Spleen (tissue), 11 donors: ENCODE measurements around the gene MSANTD2. TPM values are rescaled to one million over a fixed set of nuclear protein-coding genes. Genes with fewer than 3 reads are reported as not detected.

ENCODE experiments used
- DNase-seq: peaks from one replicate; pipeline ENCODE4 v3.0.0-alpha.2; 2020
- H3K27ac ChIP-seq, 8 donors: fragments of 200-600 bp; sonication (generic) in 7 of 8; 1 replicate in 4 of 8; 2 replicates in 4 of 8; pipeline versions ENCODE4 v1.5.0 to v1.8.0; 2016 to 2021; ENCODE audit warnings: inconsistent platforms in 4 of 8, mild to moderate bottlenecking in 4 of 8, moderate library complexity in 1 of 8
- H3K27me3 ChIP-seq, 7 donors: fragments of 200-600 bp; sonication (generic) in 6 of 7; replicated peaks in 1 of 7; 1 replicate in 4 of 7; 2 replicates in 3 of 7; pipeline versions ENCODE4 v1.5.0 to v1.8.0; 2016 to 2021; ENCODE audit warnings: inconsistent platforms in 3 of 7, mild to moderate bottlenecking in 1 of 7
- H3K36me3 ChIP-seq, 6 donors: fragments of 200-600 bp; sonication (generic) in 5 of 6; 1 replicate in 4 of 6; 2 replicates in 2 of 6; pipeline versions ENCODE4 v1.5.0 to v1.8.0; 2016 to 2021; ENCODE audit warnings: inconsistent platforms in 2 of 6
- H3K4me1 ChIP-seq, 6 donors: fragments of 200-600 bp; sonication (generic) in 5 of 6; 1 replicate in 3 of 6; 2 replicates in 3 of 6; pipeline versions ENCODE4 v1.5.0 to v1.8.0; 2016 to 2021; ENCODE audit warnings: inconsistent platforms in 3 of 6
- H3K4me3 ChIP-seq, 8 donors: fragments of 200-600 bp; sonication (generic) in 7 of 8; 1 replicate in 4 of 8; 2 replicates in 4 of 8; pipeline versions ENCODE4 v1.5.0 to v1.8.0; 2016 to 2021; ENCODE audit warnings: inconsistent platforms in 4 of 8, mild to moderate bottlenecking in 4 of 8, moderate library complexity in 2 of 8
- H3K9me3 ChIP-seq, 8 donors: fragments of 200-600 bp; sonication (generic) in 7 of 8; 1 replicate in 4 of 8; 2 replicates in 4 of 8; pipeline versions ENCODE4 v1.5.0 to v1.8.0; 2016 to 2021; ENCODE audit warnings: inconsistent platforms in 4 of 8
- CTCF ChIP-seq, 11 experiments: fragments of 200-600 bp in 7 of 11; fragments of 450-650 bp in 4 of 11; sonication (generic) in 4 of 11; IDR thresholded peaks in 8 of 11; conservative IDR thresholded peaks in 3 of 11; 1 replicate in 7 of 11; 2 replicates in 4 of 11; pipeline versions ENCODE4 v1.4.0 to v1.8.0; 2016 to 2021; ENCODE audit warnings: antibody characterized with exemption in 11 of 11, inconsistent platforms in 4 of 11, mild to moderate bottlenecking in 1 of 11
- POLR2A ChIP-seq, 3 donors: fragments of 450-650 bp; IDR thresholded peaks; one replicate each; pipeline ENCODE4 v1.5.1; 2017; ENCODE audit warnings: antibody characterized with exemption in 3 of 3, mild to moderate bottlenecking in 1 of 3
- POLR2AphosphoS5 ChIP-seq, 3 donors: sonication (generic); formaldehyde crosslinking; IDR thresholded peaks; one replicate each; pipeline ENCODE4 v1.5.1; 2017; ENCODE audit warnings: antibody characterized with exemption in 3 of 3
- WGBS, 5 donors: extraction: QIAGEN DNeasy Blood & Tissue Kit in 3 of 5; methylation state at CpG; one replicate each; pipeline versions ENCODE4 v1.1.5 to v1.1.7; 2013 to 2018; 5-methylcytosine and 5-hydroxymethylcytosine counted together
- intact Hi-C: fragments of 100-400 bp; cut with DNase I; formaldehyde crosslinking; loops from one replicate; pipeline ENCODE4 v1.15.0; 2023; ENCODE audit warnings: low total_unique reads
- polyA plus RNA-seq, 3 donors: library from polyadenylated mRNA; stranded (reverse); fragments of 200-250 nt; gene quantifications; one replicate each; pipeline ENCODE4 v1.2.1, GENCODE V29; 2013
- total RNA-seq, 7 donors: library from RNA; depleted of rRNA in 3 of 7; stranded (reverse); fragments of >200 nt in 3 of 7; fragmentation: NEBNext Ultra II Directional in 4 of 7; extraction: Animal tissue kit (Norgen Biotek cat#: 25700) in 4 of 7; gene quantifications; one replicate each; pipeline versions ENCODE4 v1.1.0 to v1.2.1, GENCODE V29; 2016 to 2021
- donor health status: healthy with polysubstance abuse.
- donor health status: DM: no; HTN: no; CAD: no; lungs with moderate emphysema.
- donor health status: DM: no; HTN: no; CAD: no.
- donor health status: Bipolar disorder and iron deficiency.
- donor health status: healthy.
- donor health status: DM: no; HTN: no; CAD: no.
- donor health status: DM: yes; HTN: yes; CAD: no.

The MSANTD2 gene
- total and polyA plus RNA-seq, 10 donors = 9.5 to 25.8 (median 18.8) TPM

DNA sequence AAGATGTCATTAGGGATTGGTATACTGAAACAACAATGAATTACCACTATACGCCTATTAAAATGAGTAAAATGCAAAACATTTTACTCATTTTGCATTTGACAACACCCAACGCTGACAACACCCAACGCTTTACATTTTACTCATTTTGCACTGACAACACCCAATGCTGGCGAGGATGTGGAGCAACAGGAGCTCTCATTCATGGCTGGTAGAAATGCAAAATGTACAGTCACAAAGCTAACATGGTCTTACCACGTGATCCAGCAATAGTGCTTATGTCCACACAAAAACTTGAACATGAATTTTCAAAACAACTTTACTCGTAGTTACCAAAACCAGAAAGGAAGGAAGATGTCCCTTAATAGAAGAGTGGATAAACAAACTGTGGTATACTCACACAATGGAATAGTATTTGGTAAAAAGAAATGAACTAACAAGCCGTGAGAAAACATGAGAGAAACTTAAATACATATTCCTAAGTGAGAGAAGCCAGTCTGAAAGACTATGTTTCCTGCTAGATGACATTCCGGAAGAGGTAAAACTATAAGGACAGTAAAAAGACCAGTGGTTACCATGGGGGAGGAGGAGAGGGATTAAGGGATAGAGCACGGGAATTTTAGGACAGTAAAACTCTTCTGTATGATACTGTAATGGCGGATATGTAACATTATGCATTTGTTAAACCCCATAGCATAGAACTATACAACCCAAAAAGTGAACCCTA is 11.4 kb upstream of the MSANTD2 start:
- 72 to 87% (median 83%) methylated on average over 10 of the region's 10 CpGs for WGBS, 5 donors
- no peak for TF ChIP-seq POLR2AphosphoS5 (IDR thresholded peaks at IDR 0.05)
- TF ChIP-seq CTCF (IDR thresholded peaks at IDR 0.05 in 8 of 11, conservative IDR thresholded peaks at IDR 0.05 in 3 of 11) = no peak
- no peak for TF ChIP-seq POLR2A (IDR thresholded peaks at IDR 0.05)

DNA sequence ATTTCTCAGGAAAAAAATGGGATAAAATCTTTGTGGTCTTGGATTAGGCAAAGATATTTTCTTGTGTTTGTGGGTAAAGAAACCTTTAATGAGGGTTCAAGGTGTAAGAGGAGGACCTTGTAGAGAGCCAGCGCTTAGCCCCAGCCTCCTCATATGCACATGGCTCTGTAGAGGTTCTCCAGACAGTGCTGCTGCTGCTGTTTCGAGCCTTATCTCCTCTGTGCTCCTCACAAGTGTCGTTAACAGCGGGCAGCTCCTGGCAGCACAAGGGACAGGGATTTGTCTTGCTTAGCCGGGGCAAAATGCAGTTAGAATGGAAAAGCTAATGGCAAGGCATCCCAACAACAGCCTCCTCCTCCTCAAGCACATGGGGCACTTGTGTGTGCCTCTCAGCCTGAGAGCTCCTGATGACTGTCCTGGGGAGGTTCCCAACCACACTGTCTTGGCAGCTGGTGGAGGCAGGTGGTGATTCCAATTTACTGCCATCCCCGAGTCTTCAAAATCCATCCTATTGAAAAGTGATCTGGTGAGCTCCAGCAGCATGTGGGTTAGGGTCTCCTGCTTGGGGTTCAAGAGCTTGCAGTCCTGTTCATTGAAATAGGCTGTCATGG is 7.6 kb upstream of the MSANTD2 start:
- H3K9me3 ChIP-seq = no peaks in the 10 kb centered on the region
- H3K4me3 ChIP-seq = no peak overlapping the region
- no peaks in the 10 kb centered on the region for H3K4me1 ChIP-seq
- no peak overlapping the region for H3K27ac ChIP-seq
- H3K27me3 ChIP-seq = no peaks in the 10 kb centered on the region
- 83 to 93% (median 92%) methylated on average over 6 of the region's 6 CpGs for WGBS, 5 donors
- DNase-seq = no peak
- intact Hi-C loops = no loop called here
- H3K36me3 ChIP-seq = peaks cover 0 to 29% (median 2%) of the 10 kb centered on the region in 6 donors
- no peak for TF ChIP-seq CTCF (IDR thresholded peaks at IDR 0.05 in 8 of 11, conservative IDR thresholded peaks at IDR 0.05 in 3 of 11)
- TF ChIP-seq POLR2AphosphoS5 (IDR thresholded peaks at IDR 0.05) = no peak
- TF ChIP-seq POLR2A (IDR thresholded peaks at IDR 0.05) = no peak

More for the DNA sequence above, 11.4 kb upstream of the MSANTD2 start:
- Histone ChIP-seq H3K9me3 (no peaks in the 10 kb centered on the region), H3K4me3 (no peak overlapping the region), H3K27me3 (peaks cover 0 to 25% (median 0%) of the 10 kb centered on the region in 7 donors), H3K27ac (no peak overlapping the region), H3K36me3 (peaks cover 0 to 14% (median 0%) of the 10 kb centered on the region in 6 donors), H3K4me1 (no peaks in the 10 kb centered on the region)
- no peak for DNase-seq
- intact Hi-C loops = no loop called here

- DNase-seq = no peak
- H3K4me1 ChIP-seq = no peaks in the 10 kb centered on the region
- H3K36me3 ChIP-seq = peaks cover 0 to 29% (median 2%) of the 10 kb centered on the region in 6 donors
- H3K4me3 ChIP-seq = no peak overlapping the region
- H3K9me3 ChIP-seq = no peaks in the 10 kb centered on the region
- H3K27ac ChIP-seq = no peak overlapping the region
- TF ChIP-seq POLR2AphosphoS5 (IDR thresholded peaks at IDR 0.05) = no peak
- no peak for TF ChIP-seq POLR2A (IDR thresholded peaks at IDR 0.05)
- TF ChIP-seq CTCF (IDR thresholded peaks at IDR 0.05 in 8 of 11, conservative IDR thresholded peaks at IDR 0.05 in 3 of 11) = no peak
- WGBS, 5 donors = 90 to 96% (median 94%) methylated on average over 5 of the region's 5 CpGs
- no peaks in the 10 kb centered on the region for H3K27me3 ChIP-seq
- intact Hi-C loops = no loop called here
Observed at GRCh38 chr11:124807201-124807600, 7.0 kb upstream of the MSANTD2 start.

DNA sequence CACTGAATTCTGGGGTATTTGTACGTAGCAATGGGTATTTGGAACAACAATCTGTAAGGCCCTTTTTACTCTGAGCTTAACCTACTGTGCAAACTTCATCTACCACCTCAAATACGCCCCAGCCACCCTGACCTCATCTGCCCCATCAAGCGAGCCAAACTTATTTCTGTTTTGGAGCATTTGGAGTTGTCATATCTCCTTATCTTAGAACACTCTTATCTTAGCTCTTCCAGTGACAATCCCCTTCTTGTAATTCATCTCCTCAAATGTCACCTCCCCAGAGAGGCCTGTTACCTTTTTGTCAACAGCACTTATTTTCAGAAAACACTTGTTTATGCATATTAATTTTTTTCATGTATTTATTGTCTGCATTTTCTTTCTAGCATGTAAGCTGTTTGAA is 4.7 kb upstream of the MSANTD2 start:
- WGBS, 5 donors = 85 to 94% (median 88%) methylated on average over 3 of the region's 3 CpGs

More for the DNA sequence above, 4.7 kb upstream of the MSANTD2 start:
- DNase-seq = no peak
- Histone ChIP-seq H3K36me3 (peaks cover 0 to 29% (median 2%) of the 10 kb centered on the region in 6 donors), H3K4me3 (no peak overlapping the region), H3K27ac (no peak overlapping the region), H3K4me1 (peaks cover 0 to 15% (median 9%) of the 10 kb centered on the region in 6 donors), H3K27me3 (no peaks in the 10 kb centered on the region), H3K9me3 (no peaks in the 10 kb centered on the region)
- intact Hi-C loops = no loop called here
- TF ChIP-seq CTCF (IDR thresholded peaks at IDR 0.05 in 8 of 11, conservative IDR thresholded peaks at IDR 0.05 in 3 of 11) = no peak
- TF ChIP-seq POLR2A (IDR thresholded peaks at IDR 0.05) = no peak
- no peak for TF ChIP-seq POLR2AphosphoS5 (IDR thresholded peaks at IDR 0.05)
